Trophoblast cell (in vitro differentiated cells and primary cell): ENCODE data around the gene KCTD21.
A peak's percentile ranks its signal among the peaks of the same experiment; 100 is the strongest.

ENCODE experiments used
- DNase-seq, 2 donors: peaks; one replicate each; pipeline ENCODE4 v3.0.0-alpha.2; 2016
- H2AFZ ChIP-seq: 2 replicates; pipeline ENCODE4 v1.6.1; 2013; ENCODE audit warnings: low read length, moderate library complexity, mild to moderate bottlenecking; ENCODE audit not compliant: insufficient read depth, poor library complexity
- H2AK5ac ChIP-seq: 2 replicates; pipeline ENCODE4 v1.6.1; 2013; ENCODE audit warnings: mild to moderate bottlenecking, low read length
- H2BK120ac ChIP-seq: 2 replicates; pipeline ENCODE4 v1.6.1; 2013; ENCODE audit warnings: low read length, mild to moderate bottlenecking, moderate library complexity; ENCODE audit not compliant: insufficient read depth, poor library complexity
- H2BK12ac ChIP-seq: 2 replicates; pipeline ENCODE4 v1.6.1; 2013; ENCODE audit warnings: mild to moderate bottlenecking, low read length, moderate library complexity
- H2BK5ac ChIP-seq: 2 replicates; pipeline ENCODE4 v1.6.1; 2013; ENCODE audit warnings: low read length, low read depth, moderate library complexity, mild to moderate bottlenecking; ENCODE audit not compliant: poor library complexity
- H3K14ac ChIP-seq: 2 replicates; pipeline ENCODE4 v1.6.1; 2013; ENCODE audit warnings: mild to moderate bottlenecking, low read length
- H3K18ac ChIP-seq: 2 replicates; pipeline ENCODE4 v1.6.1; 2013; ENCODE audit warnings: mild to moderate bottlenecking, low read length
- H3K23ac ChIP-seq: 2 replicates; pipeline ENCODE4 v1.6.1; 2013; ENCODE audit warnings: low read length
- H3K27ac ChIP-seq: 2 replicates; pipeline ENCODE4 v1.5.1; 2013; ENCODE audit warnings: low read depth, mild to moderate bottlenecking, inconsistent platforms, low read length, moderate library complexity
- H3K27me3 ChIP-seq: 2 replicates; pipeline ENCODE4 v1.6.1; 2013; ENCODE audit warnings: inconsistent platforms, mild to moderate bottlenecking, low read length, moderate library complexity; ENCODE audit not compliant: insufficient read depth
- H3K36me3 ChIP-seq, 2 experiments: 1 replicate in 1 of 2; 2 replicates in 1 of 2; pipeline ENCODE4 v1.6.1; 2013; ENCODE audit warnings: low read length in 2 of 2, mild to moderate bottlenecking in 2 of 2, moderate library complexity in 1 of 2; ENCODE audit not compliant: insufficient read depth in 2 of 2, control insufficient read depth in 1 of 2
- H3K4ac ChIP-seq: 2 replicates; pipeline ENCODE4 v1.6.1; 2013; ENCODE audit warnings: low read depth, mild to moderate bottlenecking, low read length, moderate library complexity
- H3K4me1 ChIP-seq, 2 experiments: 1 replicate in 1 of 2; 2 replicates in 1 of 2; pipeline ENCODE4 v1.6.1; 2013; ENCODE audit warnings: low read length in 2 of 2, mild to moderate bottlenecking in 2 of 2, moderate library complexity in 1 of 2; ENCODE audit not compliant: insufficient read depth in 2 of 2, control insufficient read depth in 1 of 2
- H3K4me2 ChIP-seq: 2 replicates; pipeline ENCODE4 v1.6.1; 2013; ENCODE audit warnings: inconsistent platforms, mild to moderate bottlenecking, low read length, moderate library complexity
- H3K4me3 ChIP-seq: 2 replicates; pipeline ENCODE4 v1.5.1; 2013; ENCODE audit warnings: mild to moderate bottlenecking, low read depth, low read length, inconsistent platforms
- H3K79me1 ChIP-seq: one replicate; pipeline ENCODE4 v1.6.1; 2013; ENCODE audit warnings: low read length
- H3K79me2 ChIP-seq: 2 replicates; pipeline ENCODE4 v1.6.1; 2013; ENCODE audit warnings: low read length, mild to moderate bottlenecking; ENCODE audit not compliant: control insufficient read depth, insufficient read depth, poor library complexity
- H3K9ac ChIP-seq: 2 replicates; pipeline ENCODE4 v1.6.1; 2013; ENCODE audit warnings: mild to moderate bottlenecking, low read length
- H3K9me3 ChIP-seq: 2 replicates; pipeline ENCODE4 v1.6.1; 2013; ENCODE audit warnings: low read depth, mild to moderate bottlenecking, control low read depth, inconsistent platforms, low read length; ENCODE audit not compliant: insufficient read depth
- H4K12ac ChIP-seq: 2 replicates; pipeline ENCODE4 v1.6.1; 2013; ENCODE audit warnings: low read depth, mild to moderate bottlenecking, low read length, moderate library complexity
- H4K8ac ChIP-seq: 2 replicates; pipeline ENCODE4 v1.6.1; 2013; ENCODE audit warnings: low read depth, mild to moderate bottlenecking, low read length, moderate library complexity
- H4K91ac ChIP-seq: one replicate; pipeline ENCODE4 v1.6.1; 2013; ENCODE audit warnings: low read depth, mild to moderate bottlenecking, low read length, moderate library complexity
- WGBS: extraction: QIAGEN DNeasy Blood & Tissue Kit; methylation state at CpG from one replicate; pipeline ENCODE4 v1.1.7; 2013; ENCODE audit warnings: missing lambda C conversion rate; ENCODE audit not compliant: insufficient read length, insufficient coverage; ENCODE audit errors: extremely low coverage; 5-methylcytosine and 5-hydroxymethylcytosine counted together

KCTD21 gene

GRCh38 chr11:78189174-78189724, 823 bp upstream of the KCTD21 start:
- H3K23ac ChIP-seq, result no peak overlapping the region
- no peaks in the 10 kb centered on the region for H3K27me3 ChIP-seq
- H3K79me2 ChIP-seq, result peaks cover 24% of the 10 kb centered on the region
- no peak for DNase-seq
- H3K4ac ChIP-seq, result peak overlapping the region; percentile 72
- H3K36me3 ChIP-seq, result peaks cover 8 to 9% of the 10 kb centered on the region in 2 experiments
- H2AFZ ChIP-seq, result peak overlapping the region; percentile 80
- peak overlapping the region; percentile 63 for H3K9ac ChIP-seq
- H2AK5ac ChIP-seq, result peak overlapping the region; percentile 94
- H2BK12ac ChIP-seq, result peak overlapping the region; percentile 51
- no peaks in the 10 kb centered on the region for H3K9me3 ChIP-seq
- peak overlapping the region; percentile 68 for H4K8ac ChIP-seq
- H3K14ac ChIP-seq, result peak overlapping the region; percentile 95
- WGBS, result no CpG with 5 or more reads among the region's 18 CpGs
- H2BK5ac ChIP-seq, result peak overlapping the region; percentile 18
- peaks cover 21% of the 10 kb centered on the region for H3K79me1 ChIP-seq
- peak overlapping the region; percentile 67 for H4K91ac ChIP-seq
- H3K4me2 ChIP-seq, result peak overlapping the region; percentile 78
- no peak overlapping the region for H3K27ac ChIP-seq
- peak overlapping the region; percentile 93 for H3K18ac ChIP-seq
- peak overlapping the region; percentile 88 for H3K4me3 ChIP-seq
- peak overlapping the region; percentile 52 for H2BK120ac ChIP-seq
- peaks cover 32 to 42% of the 10 kb centered on the region in 2 experiments for H3K4me1 ChIP-seq
- peak overlapping the region; percentile 93 for H4K12ac ChIP-seq

GRCh38 chr11:78187366-78188285, 800 bp downstream of the KCTD21 start:
- H3K27ac ChIP-seq, result no peak overlapping the region
- WGBS, result 100% methylated on average over 1 of the region's 31 CpGs

GRCh38 chr11:78181185-78181584, 7.2 kb downstream of the KCTD21 start:
- no peak overlapping the region for H2BK12ac ChIP-seq
- H3K18ac ChIP-seq, result no peak overlapping the region
- no peaks in the 10 kb centered on the region for H3K79me2 ChIP-seq
- WGBS, result no CpG with 5 or more reads among the region's 2 CpGs
- H4K12ac ChIP-seq, result no peak overlapping the region
- no peak overlapping the region for H3K27ac ChIP-seq
- H3K4me1 ChIP-seq, result peaks cover 5 to 18% of the 10 kb centered on the region in 2 experiments
- H3K23ac ChIP-seq, result no peak overlapping the region
- H2AFZ ChIP-seq, result no peak overlapping the region
- H4K91ac ChIP-seq, result no peak overlapping the region
- H3K4me2 ChIP-seq, result no peak overlapping the region
- H3K14ac ChIP-seq, result no peak overlapping the region
- H3K79me1 ChIP-seq, result peaks cover 6% of the 10 kb centered on the region
- peaks cover 10 to 15% of the 10 kb centered on the region in 2 experiments for H3K36me3 ChIP-seq
- H3K9ac ChIP-seq, result no peak overlapping the region
- H2BK120ac ChIP-seq, result no peak overlapping the region
- H2BK5ac ChIP-seq, result no peak overlapping the region
- H3K9me3 ChIP-seq, result no peaks in the 10 kb centered on the region
- H3K4me3 ChIP-seq, result no peak overlapping the region
- H4K8ac ChIP-seq, result no peak overlapping the region
- DNase-seq, result peak in 1 of 2 donors; percentile 30
- no peaks in the 10 kb centered on the region for H3K27me3 ChIP-seq
- no peak overlapping the region for H2AK5ac ChIP-seq
- no peak overlapping the region for H3K4ac ChIP-seq

More at GRCh38 chr11:78187366-78188285, 800 bp downstream of the KCTD21 start:
- H3K9me3 ChIP-seq, result no peaks in the 10 kb centered on the region
- DNase-seq, result no peak
- H4K12ac ChIP-seq, result peak overlapping the region; percentile 19
- peak overlapping the region; percentile 90 for H3K4me3 ChIP-seq
- no peak overlapping the region for H3K23ac ChIP-seq
- no peaks in the 10 kb centered on the region for H3K27me3 ChIP-seq
- peak overlapping the region; percentile 66 for H3K4ac ChIP-seq
- peak overlapping the region; percentile 82 for H2BK12ac ChIP-seq
- H3K79me1 ChIP-seq, result peaks cover 21% of the 10 kb centered on the region
- peaks cover 6 to 9% of the 10 kb centered on the region in 2 experiments for H3K36me3 ChIP-seq
- H2BK5ac ChIP-seq, result peak overlapping the region; percentile 3
- H3K4me1 ChIP-seq, result peaks cover 32 to 42% of the 10 kb centered on the region in 2 experiments
- peak overlapping the region; percentile 13 for H2AFZ ChIP-seq
- peaks cover 24% of the 10 kb centered on the region for H3K79me2 ChIP-seq
- H3K9ac ChIP-seq, result peak overlapping the region; percentile 64
- peak overlapping the region; percentile 57 for H4K91ac ChIP-seq
- peak overlapping the region; percentile 54 for H2BK120ac ChIP-seq
- peak overlapping the region; percentile 42 for H4K8ac ChIP-seq
- H3K18ac ChIP-seq, result peak overlapping the region; percentile 67
- peak overlapping the region; percentile 82 for H3K4me2 ChIP-seq
- H2AK5ac ChIP-seq, result peak overlapping the region; percentile 92
- H3K14ac ChIP-seq, result peak overlapping the region; percentile 65

GRCh38 chr11:78180751-78181150, 7.7 kb downstream of the KCTD21 start:
- no peaks in the 10 kb centered on the region for H3K79me2 ChIP-seq

More at GRCh38 chr11:78180751-78181150, 7.7 kb downstream of the KCTD21 start:
- Histone ChIP-seq H3K27me3 (no peaks in the 10 kb centered on the region), H3K9ac (no peak overlapping the region), H2BK120ac (no peak overlapping the region), H4K8ac (no peak overlapping the region), H2BK12ac (no peak overlapping the region), H3K4me2 (no peak overlapping the region), H3K14ac (no peak overlapping the region), H3K36me3 (peaks cover 12 to 17% of the 10 kb centered on the region in 2 experiments), H2AFZ (no peak overlapping the region), H2AK5ac (no peak overlapping the region), H4K91ac (no peak overlapping the region), H3K4me3 (no peak overlapping the region), H3K4me1 (peaks cover 5 to 18% of the 10 kb centered on the region in 2 experiments), H3K9me3 (no peaks in the 10 kb centered on the region), H3K27ac (no peak overlapping the region), H4K12ac (no peak overlapping the region), H3K23ac (no peak overlapping the region), H2BK5ac (no peak overlapping the region), H3K79me1 (peaks cover 6% of the 10 kb centered on the region), H3K18ac (no peak overlapping the region), H3K4ac (no peak overlapping the region)
- WGBS, result no CpG with 5 or more reads among the region's 4 CpGs
- no peak for DNase-seq
